Measurements from ENCODE around the gene SPTBN4. TPM values are rescaled to one million over a fixed set of nuclear protein-coding genes. Genes with fewer than 3 reads are reported as not detected.

Gene SPTBN4
- total RNA-seq, 1 experiment from 2014 or later = 0.48 TPM

GRCh38 chr19:40600570-40601133 is 133.9 kb downstream of the SPTBN4 start:
- POLR2A ChIA-PET (ENCODE audit: unreplicated experiment) = interaction anchor here (0.7 kb wide), 1 partner anchor 303 kb away, joined by 3 read pairs; no protein-coding TSS in a partner anchor
- peaks cover 42% of the 10 kb centered on the region for H3K4me1 ChIP-seq (replicated peaks; ENCODE audit: insufficient read depth)

GRCh38 chr19:40601134-40601974 is 134.6 kb downstream of the SPTBN4 start, which contains the start of gene LTBP4:
TSS of gene LTBP4 (plus strand) at chr19:40601369. CDS start at chr19:40601388, 19 bp downstream.
- Histone ChIP-seq H2AFZ (no peak within 1 kb of the TSS), H3K79me2 (ENCODE audit: low read depth) (no peaks in the 10 kb centered on the region), H4K20me1 (ENCODE audit: insufficient read depth) (no peaks in the 10 kb centered on the region), H3K4me2 (peak within 1 kb of the TSS; percentile 99), H3F3A (ENCODE audit: insufficient read depth, low read depth) (peaks cover 32% of the 10 kb centered on the region; the same call in 1 of the 2 replicates), H3K9me2 (ENCODE audit: insufficient read depth) (no peaks in the 10 kb centered on the region), H3K9me3 (ENCODE audit: insufficient read depth, low read depth) (no peaks in the 10 kb centered on the region), H3K27ac (no peak within 1 kb of the TSS), H3K4me1 (replicated peaks; ENCODE audit: insufficient read depth) (peaks cover 42% of the 10 kb centered on the region), H3K4me3 (peak within 1 kb of the TSS; percentile 48; the same call in 1 of the 2 replicates), H3K27me3 (ENCODE audit: insufficient read depth, low read depth) (peaks cover 35% of the 10 kb centered on the region), H3K36me3 (ENCODE audit: low read depth) (no peaks in the 10 kb centered on the region)
- BruUV-seq (replicated peaks) = no TSS peak
- ChIA-PET POLR2A (ENCODE audit: unreplicated experiment) (interaction anchor here (0.7 kb wide), 1 partner anchor 303 kb away, joined by 3 read pairs; no protein-coding TSS in a partner anchor), CTCF (interaction anchor here (0.6 to 1.2 kb wide), 3 partner anchors 33 to 491 kb away, joined by 3 to 7 read pairs (median 6); no protein-coding TSS in a partner anchor)
- no peak for DNase-seq
- peak; percentile 88; the same call in 1 of the 2 replicates for TF ChIP-seq EZH2 (IDR thresholded peaks at IDR 0.05; ENCODE audit: low read depth)
- TF ChIP-seq CTCF (conservative IDR thresholded peaks at IDR 0.05) = no peak
- intact Hi-C loops (cut with micrococcal nuclease; ENCODE audit: unreplicated experiment) = no loop called here

More at GRCh38 chr19:40600570-40601133, 133.9 kb downstream of the SPTBN4 start:
- Histone ChIP-seq H3K9me2 (ENCODE audit: insufficient read depth) (no peaks in the 10 kb centered on the region), H3K27me3 (ENCODE audit: insufficient read depth, low read depth) (peaks cover 35% of the 10 kb centered on the region), H3K27ac (no peak overlapping the region), H3K9me3 (ENCODE audit: insufficient read depth, low read depth) (no peaks in the 10 kb centered on the region), H3F3A (ENCODE audit: insufficient read depth, low read depth) (peaks cover 28% of the 10 kb centered on the region; the same call in 1 of the 2 replicates), H3K4me2 (peak overlapping the region; percentile 62), H3K79me2 (ENCODE audit: low read depth) (no peaks in the 10 kb centered on the region), H3K4me3 (no peak overlapping the region), H4K20me1 (ENCODE audit: insufficient read depth) (no peaks in the 10 kb centered on the region), H3K36me3 (ENCODE audit: low read depth) (no peaks in the 10 kb centered on the region), H2AFZ (no peak overlapping the region)
- BruUV-seq (replicated peaks) = no TSS peak
- no peak for DNase-seq
- TF ChIP-seq EZH2 (IDR thresholded peaks at IDR 0.05; ENCODE audit: low read depth) = no peak
- TF ChIP-seq CTCF (conservative IDR thresholded peaks at IDR 0.05) = no peak
- intact Hi-C loops (cut with micrococcal nuclease; ENCODE audit: unreplicated experiment) = no loop called here
- CTCF ChIA-PET = interaction anchor here (0.5 to 1.2 kb wide), 3 partner anchors 89 to 491 kb away, joined by 3 to 7 read pairs (median 6); no protein-coding TSS in a partner anchor

- TF ChIP-seq EZH2 (IDR thresholded peaks at IDR 0.05; ENCODE audit: low read depth) = no peak
- no peak for TF ChIP-seq CTCF (conservative IDR thresholded peaks at IDR 0.05)
- no TSS peak for BruUV-seq (replicated peaks)
- Histone ChIP-seq H3F3A (ENCODE audit: insufficient read depth, low read depth) (peaks cover 32% of the 10 kb centered on the region; the same call in 1 of the 2 replicates), H3K79me2 (ENCODE audit: low read depth) (no peaks in the 10 kb centered on the region), H3K36me3 (ENCODE audit: low read depth) (no peaks in the 10 kb centered on the region), H3K27ac (no peak overlapping the region), H3K27me3 (ENCODE audit: insufficient read depth, low read depth) (peaks cover 29% of the 10 kb centered on the region), H3K4me3 (no peak overlapping the region), H3K4me1 (replicated peaks; ENCODE audit: insufficient read depth) (peaks cover 43% of the 10 kb centered on the region), H3K4me2 (peak overlapping the region; percentile 99), H3K9me2 (ENCODE audit: insufficient read depth) (no peaks in the 10 kb centered on the region), H4K20me1 (ENCODE audit: insufficient read depth) (no peaks in the 10 kb centered on the region), H3K9me3 (ENCODE audit: insufficient read depth, low read depth) (no peaks in the 10 kb centered on the region), H2AFZ (no peak overlapping the region)
- DNase-seq = no peak
- intact Hi-C loops (cut with micrococcal nuclease; ENCODE audit: unreplicated experiment) = no loop called here
- ChIA-PET POLR2A (ENCODE audit: unreplicated experiment) (interaction anchor here (0.6 kb wide), 1 partner anchor 139 kb away, joined by 3 read pairs; no protein-coding TSS in a partner anchor), CTCF (interaction anchor here (1.3 to 2.7 kb wide), 2 partner anchors 139 to 298 kb away, joined by 4 to 13 read pairs; no protein-coding TSS in a partner anchor)
Measured at GRCh38 chr19:40603071-40603388, 136.2 kb downstream of the SPTBN4 start.

All from PC-9 (cell line).